ENCODE data around the gene DLG2. TPM values are rescaled to one million over a fixed set of nuclear protein-coding genes. Genes with fewer than 3 reads are reported as not detected.

The DLG2 gene
- polyA plus RNA-seq, 4 donors, result 10.8 to 15.6 (median 12.2) TPM

DNA sequence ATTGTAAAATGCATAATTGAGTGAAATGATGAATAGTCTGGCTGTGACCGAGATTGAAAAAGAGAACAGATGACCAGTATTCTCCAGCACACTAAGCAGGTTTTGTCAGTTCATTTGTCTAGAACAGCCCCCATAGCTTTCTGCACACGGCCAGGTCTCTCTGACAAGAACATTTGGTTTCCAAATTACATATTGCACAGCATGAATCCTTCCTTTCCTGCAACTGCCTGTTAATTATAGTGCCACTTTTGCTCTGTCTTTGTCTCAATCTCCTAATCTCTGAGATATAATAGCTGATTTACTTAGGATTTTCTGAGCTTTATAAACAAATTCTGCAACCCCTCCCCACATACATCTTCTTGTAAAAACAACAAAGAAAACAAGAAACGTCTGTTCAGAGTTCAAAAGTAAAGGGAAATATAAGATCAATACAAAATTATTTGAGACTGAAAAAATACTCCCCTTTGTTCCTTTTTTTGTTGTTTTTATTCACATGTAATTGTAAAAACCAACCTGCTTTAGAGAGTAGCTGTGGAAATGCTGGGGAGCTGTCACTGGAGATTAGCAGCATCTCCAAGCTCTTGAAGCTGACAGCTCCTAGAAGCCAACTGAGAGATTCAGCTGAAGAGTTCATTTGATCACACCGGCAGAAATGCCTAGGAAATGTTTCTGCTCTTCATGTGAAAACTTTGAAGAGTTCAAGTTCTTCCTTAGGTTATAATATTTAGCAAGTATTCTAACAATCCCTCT, 998.1 kb downstream of the DLG2 start:
- DNase-seq (ENCODE audit: low read depth in 4 of 4, low spot score in 2 of 4), result no peak

DNA sequence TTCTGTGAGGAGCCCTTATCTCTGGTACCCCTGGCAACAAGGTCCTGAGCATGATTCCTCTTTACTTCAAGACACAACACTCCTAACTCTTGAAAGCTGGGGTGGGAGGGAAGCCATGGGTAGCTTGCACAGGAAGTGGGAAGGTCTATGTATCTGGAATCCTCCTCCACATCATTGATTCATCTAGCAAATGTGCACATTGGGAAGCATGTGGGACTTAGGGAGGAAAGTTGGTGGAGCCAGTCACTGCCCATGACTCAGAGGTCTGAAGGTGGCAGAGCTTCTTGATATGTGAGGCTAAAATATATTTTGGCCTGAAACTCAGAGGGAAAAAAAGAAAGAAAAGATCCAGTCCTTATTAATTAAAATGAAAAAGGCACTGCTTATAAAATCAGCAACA, 1000.9 kb downstream of the DLG2 start:
- no peak for DNase-seq (ENCODE audit: low read depth in 4 of 4, low spot score in 2 of 4)

DNA sequence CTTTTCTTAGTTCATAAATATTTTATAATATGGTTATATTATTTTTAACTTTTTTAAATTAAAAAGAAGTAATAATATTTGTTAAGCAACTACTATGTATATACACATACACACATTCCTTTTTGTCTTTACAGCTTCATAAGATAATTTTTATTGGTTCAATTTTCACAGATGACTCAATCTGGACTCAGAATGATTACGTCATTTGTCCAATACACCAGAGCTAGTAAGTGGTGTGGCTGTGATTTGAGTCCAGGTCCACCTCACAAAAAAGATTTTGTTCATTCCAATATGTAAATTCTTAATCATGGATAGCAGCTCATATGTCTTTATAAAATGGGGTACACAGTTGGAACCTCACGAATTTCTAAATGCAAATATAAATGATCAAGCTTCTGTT, 1014.5 kb downstream of the DLG2 start:
- no peak for DNase-seq (ENCODE audit: low read depth in 4 of 4, low spot score in 2 of 4)

DNA sequence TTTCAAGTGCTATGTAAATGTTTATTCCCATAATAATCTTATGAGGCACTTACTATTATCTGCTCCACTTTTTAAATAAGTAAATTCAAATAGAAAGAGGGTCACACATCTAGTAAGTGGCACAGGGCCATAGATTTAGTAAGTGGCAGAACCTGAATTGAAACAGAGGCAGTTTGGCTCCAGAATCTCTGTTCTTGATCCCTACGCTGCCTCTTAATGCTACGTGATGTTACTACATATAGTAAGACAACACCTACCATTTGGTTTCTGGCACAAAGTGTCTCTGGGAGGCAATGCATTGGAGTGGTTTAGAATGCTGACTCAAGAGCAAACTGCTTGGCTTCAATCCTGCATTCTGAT, 1018.3 kb downstream of the DLG2 start:
- DNase-seq (ENCODE audit: low read depth in 4 of 4, low spot score in 2 of 4), result no peak

DNA sequence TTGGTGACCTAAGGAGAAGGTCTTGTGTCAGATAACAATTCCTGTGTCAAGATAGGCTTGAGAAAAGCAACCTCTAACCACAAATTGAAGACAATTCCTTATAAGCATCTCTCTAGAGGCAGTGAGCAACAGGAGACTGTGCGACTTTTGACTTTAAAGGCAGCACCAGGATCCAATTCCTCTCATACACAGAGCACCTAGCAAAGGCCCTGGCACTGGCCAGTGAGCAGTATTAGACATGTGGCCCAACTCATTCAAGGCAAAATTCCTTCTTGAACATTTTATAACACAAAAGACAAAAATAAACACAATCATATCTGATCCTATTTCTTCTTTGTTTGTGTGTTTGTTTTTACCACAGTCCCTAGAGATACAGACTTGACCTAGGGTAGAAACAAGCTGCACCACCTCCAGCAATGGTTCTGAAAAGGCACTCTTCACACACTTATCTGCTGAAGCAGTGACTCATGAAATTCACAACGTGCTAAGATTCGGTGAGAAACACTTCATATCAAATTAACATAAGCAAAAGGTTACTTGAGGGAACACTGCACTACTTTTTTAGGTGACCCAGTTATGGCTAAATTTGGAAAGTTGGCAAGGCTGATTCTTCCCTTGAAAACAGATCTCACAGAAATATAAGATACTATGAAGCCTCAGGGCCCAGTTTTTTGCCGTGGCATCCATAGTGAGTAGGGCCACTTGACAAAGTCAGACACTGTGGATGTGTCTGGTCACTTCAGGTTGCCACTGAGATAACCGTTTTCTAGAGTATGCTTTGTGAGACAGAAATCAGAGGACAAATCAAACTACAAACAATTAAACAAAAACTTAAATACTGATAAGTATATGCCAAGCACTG, 1018.9 kb downstream of the DLG2 start:
- no peak for DNase-seq (ENCODE audit: low read depth in 4 of 4, low spot score in 2 of 4)

DNA sequence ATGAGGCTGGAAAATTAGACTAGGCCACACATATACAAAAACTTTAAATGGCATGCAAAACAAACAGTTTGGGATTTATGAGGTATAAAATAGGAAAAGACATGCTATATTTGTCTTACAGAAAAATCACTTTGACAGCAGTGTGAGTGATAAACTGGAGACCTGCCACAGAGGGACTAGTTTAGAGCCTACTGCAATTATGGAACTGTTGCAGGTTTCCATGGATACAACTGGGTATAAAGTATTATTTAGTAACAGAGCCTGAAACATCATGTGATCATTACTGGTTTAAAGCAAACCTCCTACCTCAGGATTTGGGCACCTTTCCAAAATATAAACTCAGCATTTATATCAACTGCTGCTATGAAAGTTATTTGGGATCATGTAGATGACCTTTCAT, 1032.5 kb downstream of the DLG2 start:
- no peak for DNase-seq (ENCODE audit: low read depth in 4 of 4, low spot score in 2 of 4)

DNA sequence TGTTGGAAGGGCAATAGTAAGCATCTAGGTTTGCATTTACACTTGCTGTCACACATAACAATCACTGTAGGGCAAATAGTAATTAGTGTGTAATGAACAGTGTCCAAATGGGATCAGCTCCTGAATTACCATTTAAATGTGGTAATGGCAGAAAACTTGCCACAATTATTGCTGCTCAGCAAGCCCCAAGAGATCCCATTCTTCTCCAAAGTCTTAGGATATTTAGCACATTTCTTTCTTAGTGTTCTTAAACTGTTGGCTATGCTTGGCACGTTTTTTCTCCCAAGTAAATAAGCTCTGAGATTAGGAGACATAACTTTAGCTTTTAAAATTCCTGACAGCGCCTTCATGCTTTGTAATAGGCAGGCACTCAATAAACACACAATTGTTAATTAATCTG, 1037.0 kb downstream of the DLG2 start:
- no peak for DNase-seq (ENCODE audit: low read depth in 4 of 4, low spot score in 2 of 4)

DNA sequence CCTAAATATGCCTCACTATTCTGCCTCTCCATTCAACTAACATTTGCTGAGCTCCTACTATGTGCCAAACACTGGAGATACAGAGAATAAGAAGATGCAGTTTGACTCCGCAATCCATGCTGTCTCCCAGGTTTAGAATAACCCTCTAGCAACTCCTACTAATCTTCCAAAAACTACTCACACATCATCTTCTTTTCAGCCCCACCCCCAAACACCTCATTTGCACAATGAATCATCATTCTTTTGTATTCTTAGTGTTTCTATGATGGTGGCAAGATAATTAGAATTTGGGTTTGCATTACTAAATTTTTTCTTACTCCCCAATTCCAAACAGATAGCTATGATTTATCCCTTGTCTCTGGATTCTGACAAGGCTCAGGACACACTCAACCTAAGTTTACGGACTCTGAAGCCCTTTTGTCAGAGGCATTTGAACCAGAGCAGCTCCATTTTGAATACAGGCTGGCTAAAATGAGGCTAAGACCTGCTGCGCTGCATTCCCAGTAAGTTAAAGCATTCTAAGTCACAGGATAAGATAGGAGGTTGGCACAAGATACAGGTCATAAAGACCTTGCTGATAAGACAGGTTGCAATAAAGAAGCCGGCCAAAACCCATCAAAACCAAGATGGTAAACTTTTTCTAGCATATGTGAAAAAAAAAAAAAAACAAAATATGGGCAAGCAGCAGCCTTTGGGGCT, 1038.9 kb downstream of the DLG2 start:
- DNase-seq (ENCODE audit: low read depth in 4 of 4, low spot score in 2 of 4), result no peak

DNA sequence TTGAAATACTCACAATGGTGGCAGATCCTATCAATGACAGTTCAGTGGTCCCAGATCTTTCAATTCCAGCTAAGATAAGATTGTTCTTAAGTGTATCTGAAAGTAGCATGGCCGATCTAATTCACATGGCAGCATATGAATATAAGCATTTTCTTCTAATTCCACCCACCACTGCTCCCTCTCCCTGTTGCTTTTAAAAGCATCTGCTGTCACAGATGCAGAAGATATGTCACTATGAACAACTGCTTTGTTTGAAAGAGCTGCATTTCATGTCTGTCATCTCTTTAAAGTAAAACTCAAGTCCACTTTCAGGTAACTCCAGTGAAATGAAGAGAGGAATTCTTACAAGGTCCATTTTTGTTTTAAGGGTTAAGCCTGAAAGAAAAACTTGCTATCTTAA, 1044.0 kb downstream of the DLG2 start:
- no peak for DNase-seq (ENCODE audit: low read depth in 4 of 4, low spot score in 2 of 4)

DNA sequence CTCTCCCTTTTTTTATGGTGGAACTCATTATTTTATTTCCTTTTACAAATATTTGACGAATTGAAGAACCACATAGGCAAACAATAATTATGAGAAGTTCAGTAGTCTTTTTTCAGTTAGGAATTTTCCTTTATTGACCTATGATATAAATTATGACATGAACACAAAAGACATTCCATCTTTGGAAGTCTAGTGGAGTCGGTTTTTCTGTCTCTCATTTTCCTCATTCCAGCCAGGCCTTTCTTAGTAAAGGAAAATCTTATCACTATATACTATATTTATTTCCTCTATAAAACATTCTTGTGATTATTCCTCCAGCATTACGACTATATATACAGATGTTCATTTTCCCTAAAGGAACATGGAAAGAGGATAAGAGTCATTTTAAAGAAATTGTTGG, 1046.1 kb downstream of the DLG2 start:
- DNase-seq (ENCODE audit: low read depth in 4 of 4, low spot score in 2 of 4), result no peak

DNA sequence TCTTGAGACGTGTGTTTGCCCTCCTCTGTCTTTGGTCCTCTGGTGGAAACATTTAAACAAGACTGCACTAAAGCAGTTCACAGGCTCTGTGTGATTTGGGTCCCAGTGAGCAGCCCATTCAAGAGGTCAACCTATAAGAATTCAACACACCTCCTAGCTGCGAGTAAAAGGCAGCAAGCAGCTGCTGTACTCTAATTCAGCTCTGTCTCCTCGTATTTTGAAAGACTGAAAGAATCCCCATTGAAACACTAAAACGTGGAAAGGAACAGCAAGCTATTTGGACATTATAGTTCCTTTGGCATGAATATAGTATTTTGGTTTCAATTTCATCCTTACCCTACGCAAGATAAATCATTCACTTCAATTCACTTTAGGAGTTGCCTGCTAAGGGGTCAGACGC, 1046.7 kb downstream of the DLG2 start:
- no peak for DNase-seq (ENCODE audit: low read depth in 4 of 4, low spot score in 2 of 4)

DNA sequence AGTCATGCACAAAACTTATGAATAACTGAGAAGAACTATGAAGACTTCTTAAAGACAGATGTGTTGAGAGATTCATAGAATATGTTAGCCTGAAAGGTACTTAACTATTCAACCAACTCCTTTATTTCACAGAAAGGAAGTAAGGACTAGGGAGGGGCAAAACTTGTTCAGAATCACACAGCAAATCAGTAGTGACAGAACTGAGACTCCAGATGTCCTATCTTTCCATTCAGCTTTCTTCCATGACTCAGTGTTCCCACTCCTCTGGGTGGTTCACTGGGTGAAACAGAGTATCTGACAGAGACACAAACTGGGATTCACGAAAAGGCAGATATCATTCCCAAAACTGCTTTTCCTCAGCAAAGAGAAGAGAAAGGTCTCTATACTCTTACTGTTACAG, 1053.3 kb downstream of the DLG2 start:
- DNase-seq (ENCODE audit: low read depth in 4 of 4, low spot score in 2 of 4), result no peak

DNA sequence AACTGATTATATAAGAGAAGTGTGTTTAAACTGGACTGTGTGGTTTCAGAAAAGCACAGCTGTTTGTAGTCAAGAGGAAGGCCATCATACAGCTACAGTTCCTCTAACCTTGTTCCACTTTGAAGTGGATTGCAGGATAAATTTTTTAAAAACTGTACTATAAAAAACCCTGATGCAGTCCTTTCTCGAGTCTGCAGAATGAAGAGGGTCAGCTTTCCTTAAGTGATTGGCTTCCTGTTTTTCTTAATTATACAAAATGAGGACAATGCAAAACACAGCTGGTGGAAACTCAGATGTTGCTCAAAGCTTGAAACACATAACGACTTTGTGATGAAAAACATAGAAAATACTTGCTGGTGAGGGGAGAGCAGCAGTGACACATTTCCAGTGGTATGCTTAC, 1060.5 kb downstream of the DLG2 start:
- peak in 1 of 4 donors; percentile 25 for DNase-seq (ENCODE audit: low read depth in 4 of 4, low spot score in 2 of 4)

DNA sequence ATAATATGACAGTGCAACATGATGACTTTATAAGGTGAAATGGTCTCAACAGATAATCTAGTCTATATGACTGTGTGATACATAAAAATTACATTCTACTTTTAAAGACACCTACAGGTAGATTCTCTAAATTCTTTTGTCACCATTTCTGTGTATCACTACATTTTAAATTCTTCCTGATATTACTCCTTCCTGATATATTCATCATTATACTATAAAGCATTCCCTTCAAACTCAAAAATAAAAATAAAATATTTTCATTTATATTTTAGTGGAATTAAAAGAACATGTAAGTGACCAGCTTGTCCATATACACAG, 1062.3 kb downstream of the DLG2 start:
- DNase-seq (ENCODE audit: low read depth in 4 of 4, low spot score in 2 of 4), result no peak

DNA sequence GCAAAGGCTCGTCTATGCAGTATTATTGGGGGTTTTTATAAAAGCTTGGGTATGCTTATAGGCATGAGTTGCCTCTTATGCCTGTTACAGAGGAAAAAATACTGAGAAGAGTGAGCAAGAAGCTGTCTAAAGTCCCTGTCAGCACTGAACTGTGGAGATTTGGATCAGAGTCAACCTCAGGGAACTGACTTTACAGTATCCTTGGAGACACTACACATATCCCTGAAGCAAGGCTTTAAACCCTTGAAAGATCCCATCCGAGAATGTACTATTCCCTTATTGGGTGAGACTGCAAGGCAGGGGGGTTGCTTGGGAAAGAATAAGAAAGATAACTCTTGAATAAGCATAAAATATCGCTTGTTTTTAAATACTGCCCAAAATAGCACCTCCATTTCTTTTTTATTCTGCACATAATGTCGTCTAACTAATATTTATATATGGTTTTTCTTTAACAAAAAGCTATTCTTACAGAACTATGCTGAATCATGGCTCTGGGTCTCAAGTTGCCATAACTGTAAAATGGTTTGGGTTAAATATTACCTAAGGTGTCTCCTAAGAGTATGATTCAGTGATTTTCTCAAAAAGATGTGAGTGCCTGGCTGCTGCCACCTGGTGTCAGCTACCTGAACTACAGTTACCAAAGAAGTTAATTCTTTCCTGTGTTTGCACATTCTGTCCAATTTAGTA, 1062.8 kb downstream of the DLG2 start:
- DNase-seq (ENCODE audit: low read depth in 4 of 4, low spot score in 2 of 4), result no peak

DNA sequence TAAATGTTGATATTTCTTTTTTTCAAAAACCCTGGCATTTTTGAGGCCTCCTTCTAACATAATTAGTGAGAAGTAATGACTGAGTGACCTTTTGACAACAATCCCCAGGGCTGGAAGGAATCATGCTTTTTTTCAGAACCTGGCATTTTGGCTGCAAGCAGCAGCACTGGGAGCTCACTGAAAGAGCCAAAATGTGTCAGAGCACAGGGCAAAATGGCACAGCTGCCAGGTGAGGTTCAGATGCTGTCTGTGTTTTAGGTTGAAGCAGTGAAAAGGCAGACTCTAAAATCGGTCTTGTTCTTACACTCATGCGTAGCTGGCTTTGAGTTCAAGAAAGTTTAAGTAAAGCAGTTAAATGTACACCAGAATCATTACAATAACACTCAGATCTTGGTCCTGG, 1063.8 kb downstream of the DLG2 start:
- DNase-seq (ENCODE audit: low read depth in 4 of 4, low spot score in 2 of 4), result no peak

DNA sequence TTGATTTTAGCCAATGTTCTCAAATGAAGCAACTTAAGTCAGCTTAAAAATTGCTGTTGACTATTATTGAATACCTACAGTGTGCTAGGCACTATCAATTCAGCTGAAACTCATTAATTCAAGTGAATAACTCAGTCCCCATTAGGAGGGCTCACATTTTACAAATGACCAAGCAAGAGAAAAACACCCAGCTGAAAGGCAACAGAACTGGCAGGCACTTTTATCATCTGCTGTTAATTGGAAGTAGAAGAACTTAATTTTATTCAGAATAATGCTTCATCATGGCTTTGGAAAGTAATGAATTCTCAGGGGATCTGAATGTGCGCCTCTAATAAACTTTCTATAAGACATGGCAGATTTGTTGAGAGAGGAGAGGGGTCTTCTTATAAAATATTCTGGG, 1066.9 kb downstream of the DLG2 start:
- DNase-seq (ENCODE audit: low read depth in 4 of 4, low spot score in 2 of 4), result no peak

DNA sequence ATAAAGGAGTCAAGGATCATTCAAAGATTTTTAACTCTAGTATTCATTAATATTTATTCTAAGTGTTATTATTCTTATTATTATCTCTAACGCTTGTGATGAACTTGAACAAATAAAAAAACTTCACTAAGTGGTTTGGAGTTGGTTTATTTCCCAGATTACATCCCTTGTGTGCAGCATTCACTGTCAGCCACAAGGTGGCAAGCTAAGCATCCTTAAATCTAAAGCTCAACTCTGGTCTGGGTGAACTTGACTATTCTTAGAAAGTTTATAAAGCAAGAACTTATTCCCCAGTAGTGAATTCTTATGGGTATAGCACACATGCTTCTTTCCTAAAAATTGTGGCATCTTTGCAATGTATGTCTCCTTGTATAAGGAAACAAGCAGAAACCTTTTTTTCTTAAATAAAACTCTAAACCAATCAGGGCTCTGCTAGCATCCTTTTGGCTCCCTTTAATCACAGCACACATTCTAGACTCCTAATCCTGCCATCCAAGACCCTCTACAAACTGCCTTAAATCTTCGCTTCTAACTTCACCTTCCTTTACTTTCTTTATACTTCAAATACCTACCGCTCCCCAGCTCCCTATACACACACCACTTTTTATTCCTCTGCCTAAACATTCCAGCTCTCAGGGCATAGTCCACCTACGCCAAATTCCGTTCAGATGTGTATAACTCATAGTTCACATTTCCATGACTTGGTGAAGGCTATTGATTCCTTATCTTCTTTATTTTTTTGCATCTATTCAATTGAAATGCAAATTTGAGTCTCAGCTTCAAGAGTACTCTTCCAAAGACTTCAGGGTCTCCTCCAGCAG, 1068.8 kb downstream of the DLG2 start:
- peak in 2 of 4 donors; percentile 15 to 41 for DNase-seq (ENCODE audit: low read depth in 4 of 4, low spot score in 2 of 4)

DNA sequence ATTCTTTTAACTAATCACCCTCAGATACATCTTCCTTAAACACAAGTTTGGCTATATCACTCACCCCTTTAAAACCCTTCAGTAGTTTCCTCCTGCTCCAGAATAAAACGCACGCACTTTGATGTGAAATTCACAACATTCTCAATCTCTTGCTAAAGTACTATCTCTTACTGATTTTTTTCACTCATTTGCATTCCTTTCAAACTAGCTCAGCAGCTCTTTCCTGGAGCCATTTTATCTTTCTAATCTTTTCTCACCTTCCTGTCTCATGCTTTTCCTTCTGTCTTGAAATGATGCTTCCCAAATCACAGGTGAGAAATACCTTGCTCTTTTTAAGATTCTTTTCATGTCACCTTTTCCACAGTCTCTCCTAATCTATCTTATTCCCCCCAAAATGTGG, 1074.4 kb downstream of the DLG2 start:
- DNase-seq (ENCODE audit: low read depth in 4 of 4, low spot score in 2 of 4), result no peak

DNA sequence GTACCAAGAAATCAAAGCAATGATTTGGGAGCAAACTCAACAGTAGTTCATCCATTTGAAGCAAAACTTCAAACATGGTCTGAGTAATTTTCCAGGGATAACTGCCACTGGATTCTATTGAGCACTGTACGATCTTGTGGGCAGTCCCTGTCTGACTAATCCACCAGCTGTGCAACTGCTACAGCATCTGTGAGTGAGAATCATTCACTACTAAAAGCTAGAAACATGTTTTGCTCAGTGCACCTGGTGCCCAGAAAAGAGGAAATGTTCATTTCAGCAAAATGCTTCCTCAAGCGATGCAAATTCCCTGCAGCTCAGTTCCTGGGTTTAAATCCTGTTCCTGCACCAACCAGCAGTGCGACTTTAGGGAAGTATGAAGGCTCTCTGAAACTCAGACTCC, 1077.9 kb downstream of the DLG2 start:
- no peak for DNase-seq (ENCODE audit: low read depth in 4 of 4, low spot score in 2 of 4)
